ENCODE data around the gene NOTCH1.

- no peak for TF ChIP-seq CTCF (IDR thresholded peaks at IDR 0.05; ENCODE audit: insufficient read depth, low read depth, low read length)
- no peak for TF ChIP-seq EZH2 (IDR thresholded peaks at IDR 0.05; ENCODE audit: insufficient read depth, low read length)
Observed at GRCh38 chr9:136571531-136571930, 25.7 kb upstream of the NOTCH1 start.
